Testis (tissue), 3 donors: ENCODE results near the gene AGAP1. TPM values are rescaled to one million over a fixed set of nuclear protein-coding genes. Genes with fewer than 3 reads are reported as not detected.
A peak's percentile ranks its signal among the peaks of the same experiment; 100 is the strongest.

Experiments
- DNase-seq: peaks from one replicate; pipeline ENCODE4 v3.0.0-alpha.2; 2019
- H3K27ac ChIP-seq, 2 donors: fragments of 200-600 bp; sonication (generic); one replicate each; pipeline ENCODE4 v1.5.1; 2019
- H3K27me3 ChIP-seq: fragments of 200-600 bp; sonication (generic); one replicate; pipeline ENCODE4 v1.5.1; 2019
- H3K36me3 ChIP-seq: fragments of 200-600 bp; sonication (generic); one replicate; pipeline ENCODE4 v1.5.1; 2017; ENCODE audit warnings: low read depth; ENCODE audit errors: missing control alignments
- H3K4me1 ChIP-seq: fragments of 200-600 bp; sonication (generic); one replicate; pipeline ENCODE4 v1.5.1; 2019
- H3K4me3 ChIP-seq, 2 donors: fragments of 200-600 bp; sonication (generic); one replicate each; pipeline ENCODE4 v1.5.1; 2017 to 2019
- H3K9me3 ChIP-seq: fragments of 200-600 bp; sonication (generic); one replicate; pipeline ENCODE4 v1.5.1; 2017
- POLR2A ChIP-seq: fragments of 450-650 bp; IDR thresholded peaks from one replicate; pipeline ENCODE4 v1.6.1; 2017; ENCODE audit warnings: antibody characterized with exemption, mild to moderate bottlenecking, moderate library complexity
- WGBS, 2 donors: methylation state at CpG; one replicate each; pipeline ENCODE4 v1.1.5; 2018; 5-methylcytosine and 5-hydroxymethylcytosine counted together
- intact Hi-C: fragments of 100-400 bp; cut with DNase I; formaldehyde crosslinking; loops from one replicate; pipeline ENCODE4 v1.15.1; 2023; ENCODE audit warnings: low total_unique reads
- polyA plus RNA-seq: library from polyadenylated mRNA; stranded (reverse); fragments of 350-450 nt; fragmentation: Illumina TruSeq; extraction: RNeasy Lipid Tissue Mini Kit (QIAGEN cat#74804); gene quantifications from one replicate; pipeline ENCODE4 v1.2.3, GENCODE V29; 2014; ENCODE audit warnings: low read depth, low replicate concordance; ENCODE audit not compliant: insufficient read depth
- total RNA-seq, 2 donors: library from RNA; depleted of rRNA; stranded (reverse); fragments of >200 nt; gene quantifications; one replicate each; pipeline ENCODE4 v1.2.3, GENCODE V29; 2016
- TF ChIP-seq, protein P1 (sequence below), 3 experiments: fragments of 450-650 bp in 2 of 3; fragments of 200-600 bp in 1 of 3; sonication (generic) in 1 of 3; IDR thresholded peaks; one replicate each; pipeline ENCODE4 v1.5.1; 2016 to 2019; ENCODE audit warnings: antibody characterized with exemption in 3 of 3, mild to moderate bottlenecking in 2 of 3, moderate library complexity in 1 of 3

Gene AGAP1
- total and polyA plus RNA-seq, 3 donors from 2014 or later, result 21.4 to 45.5 (median 40.7) TPM

DNA sequence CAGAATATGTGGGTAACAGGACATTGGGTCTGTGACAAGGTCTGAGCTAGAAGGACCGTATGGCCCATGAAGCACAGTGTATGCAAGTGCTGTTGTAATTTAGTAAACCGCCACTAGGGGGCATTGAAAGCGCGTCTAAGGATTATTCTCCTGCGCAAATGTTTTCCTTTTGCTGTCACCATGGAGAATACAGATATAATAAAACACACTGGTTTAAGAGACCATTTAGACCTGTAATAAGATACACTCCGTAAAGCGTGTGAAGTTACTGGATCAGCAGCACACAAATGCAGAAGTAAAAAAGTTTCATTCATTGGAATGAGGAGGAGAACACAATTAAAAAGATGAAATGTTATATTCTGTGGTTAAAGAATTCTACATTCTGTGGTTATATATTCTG lies 272.4 kb downstream of the AGAP1 start:
- Histone ChIP-seq H3K27ac (no peak overlapping the region), H3K4me3 (no peak overlapping the region), H3K9me3 (no peaks in the 10 kb centered on the region), H3K27me3 (no peaks in the 10 kb centered on the region), H3K4me1 (no peaks in the 10 kb centered on the region), H3K36me3 (no peaks in the 10 kb centered on the region)
- intact Hi-C loops, result no loop called here
- DNase-seq, result peak; percentile 86
- TF ChIP-seq POLR2A, result no peak
- TF ChIP-seq, protein P1, sequence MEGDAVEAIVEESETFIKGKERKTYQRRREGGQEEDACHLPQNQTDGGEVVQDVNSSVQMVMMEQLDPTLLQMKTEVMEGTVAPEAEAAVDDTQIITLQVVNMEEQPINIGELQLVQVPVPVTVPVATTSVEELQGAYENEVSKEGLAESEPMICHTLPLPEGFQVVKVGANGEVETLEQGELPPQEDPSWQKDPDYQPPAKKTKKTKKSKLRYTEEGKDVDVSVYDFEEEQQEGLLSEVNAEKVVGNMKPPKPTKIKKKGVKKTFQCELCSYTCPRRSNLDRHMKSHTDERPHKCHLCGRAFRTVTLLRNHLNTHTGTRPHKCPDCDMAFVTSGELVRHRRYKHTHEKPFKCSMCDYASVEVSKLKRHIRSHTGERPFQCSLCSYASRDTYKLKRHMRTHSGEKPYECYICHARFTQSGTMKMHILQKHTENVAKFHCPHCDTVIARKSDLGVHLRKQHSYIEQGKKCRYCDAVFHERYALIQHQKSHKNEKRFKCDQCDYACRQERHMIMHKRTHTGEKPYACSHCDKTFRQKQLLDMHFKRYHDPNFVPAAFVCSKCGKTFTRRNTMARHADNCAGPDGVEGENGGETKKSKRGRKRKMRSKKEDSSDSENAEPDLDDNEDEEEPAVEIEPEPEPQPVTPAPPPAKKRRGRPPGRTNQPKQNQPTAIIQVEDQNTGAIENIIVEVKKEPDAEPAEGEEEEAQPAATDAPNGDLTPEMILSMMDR (IDR thresholded peaks at IDR 0.05), result peak; percentile 74 to 100 (median 91)
- WGBS, 2 donors, result 15 to 17% methylated on average over 7 of the region's 7 CpGs

GRCh38 chr2:235768606-235769005 lies 274.8 kb downstream of the AGAP1 start:
- no peak overlapping the region for H3K4me3 ChIP-seq
- intact Hi-C loops, result no loop called here
- no peaks in the 10 kb centered on the region for H3K36me3 ChIP-seq
- H3K27me3 ChIP-seq, result no peaks in the 10 kb centered on the region
- TF ChIP-seq, protein P1 (IDR thresholded peaks at IDR 0.05), result no peak
- TF ChIP-seq POLR2A, result no peak
- no peak for DNase-seq
- H3K27ac ChIP-seq, result no peak overlapping the region
- H3K4me1 ChIP-seq, result no peaks in the 10 kb centered on the region
- 95 to 97% methylated on average over 11 to 13 of the region's 13 CpGs for WGBS, 2 donors
- H3K9me3 ChIP-seq, result no peaks in the 10 kb centered on the region

- no peaks in the 10 kb centered on the region for H3K27me3 ChIP-seq
- no peak overlapping the region for H3K4me3 ChIP-seq
- intact Hi-C loops, result no loop called here
- H3K27ac ChIP-seq, result no peak overlapping the region
- no peaks in the 10 kb centered on the region for H3K4me1 ChIP-seq
- no peak for DNase-seq
- no peaks in the 10 kb centered on the region for H3K36me3 ChIP-seq
- no peak for TF ChIP-seq POLR2A
- TF ChIP-seq, protein P1 (IDR thresholded peaks at IDR 0.05), result no peak
- WGBS, 2 donors, result 95 to 96% methylated on average over 7 of the region's 7 CpGs
- H3K9me3 ChIP-seq, result no peaks in the 10 kb centered on the region
These were observed 275.2 kb downstream of the AGAP1 start for GRCh38 chr2:235769046-235769445.

DNA sequence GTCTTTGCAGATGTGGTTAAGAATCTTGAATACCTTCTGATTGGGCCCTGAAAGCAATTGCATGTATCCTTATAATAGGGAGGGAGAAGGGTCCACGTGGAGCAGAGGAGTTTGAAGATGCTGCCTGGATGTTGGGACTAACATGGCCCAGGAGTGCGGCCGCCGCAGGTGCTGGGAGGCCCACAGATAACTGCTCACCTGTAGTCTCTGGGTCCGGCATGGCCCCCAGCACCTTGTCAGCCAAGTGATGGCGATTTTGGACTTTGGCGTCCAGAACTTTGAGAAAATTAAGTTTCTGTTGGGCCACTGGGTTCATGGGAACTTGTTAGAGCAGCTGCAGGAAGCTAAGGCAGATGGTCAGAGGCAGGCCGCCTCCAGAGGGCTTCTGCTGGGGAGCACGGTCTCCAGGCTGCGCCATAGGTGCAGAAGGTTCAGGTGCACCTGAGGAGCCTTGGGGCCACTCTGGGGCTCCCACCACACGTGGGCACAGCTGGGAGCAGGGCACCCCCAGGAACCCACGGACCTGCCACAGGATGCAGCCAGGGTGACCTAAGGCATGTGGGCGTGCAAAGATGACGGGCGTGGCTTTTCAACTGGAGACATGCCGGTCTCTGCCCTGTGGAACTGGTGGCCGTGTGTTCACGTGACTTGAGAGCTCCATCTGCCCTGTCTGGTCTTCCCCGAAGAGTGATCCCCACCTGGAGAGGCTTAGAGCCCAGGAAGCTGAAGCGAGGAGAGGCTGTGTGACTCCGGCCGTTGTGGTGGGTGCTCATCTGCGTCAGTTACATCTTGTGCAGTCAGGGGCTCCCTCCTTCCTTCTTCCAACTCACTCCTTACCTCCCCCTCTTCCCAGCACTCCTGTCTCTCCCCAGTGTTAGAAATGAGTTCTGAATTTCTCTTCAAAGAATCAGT lies 277.3 kb downstream of the AGAP1 start:
- no peak overlapping the region for H3K4me3 ChIP-seq
- DNase-seq, result no peak
- no peaks in the 10 kb centered on the region for H3K9me3 ChIP-seq
- no peaks in the 10 kb centered on the region for H3K4me1 ChIP-seq
- H3K36me3 ChIP-seq, result no peaks in the 10 kb centered on the region
- WGBS, 2 donors, result 93 to 94% methylated on average over 13 to 23 of the region's 23 CpGs
- no peak for TF ChIP-seq POLR2A
- TF ChIP-seq, protein P1 (IDR thresholded peaks at IDR 0.05), result no peak
- no peak overlapping the region for H3K27ac ChIP-seq
- H3K27me3 ChIP-seq, result no peaks in the 10 kb centered on the region
- intact Hi-C loops, result loop anchor here (10.0 kb wide), 2 partner anchors 394 to 1304 kb away; partner anchors contain the start of gene GBX2
